Cardiac fibroblast (primary cell): ENCODE measurements around the gene ALKBH3.
A peak's percentile ranks its signal among the peaks of the same experiment; 100 is the strongest.

Experiments
- DNase-seq, 2 donors: peaks; one replicate each; pipeline versions ENCODE4 v3.0.0 to v3.0.0-alpha.2; 2010; ENCODE audit warnings: low read depth in 2 of 2
- H3K4me3 ChIP-seq, 2 donors: replicated peaks in 1 of 2; 1 replicate in 1 of 2; 2 replicates in 1 of 2; pipeline ENCODE4 v1.5.1; 2011; ENCODE audit warnings: low read depth in 2 of 2, low read length in 2 of 2, mild to moderate bottlenecking in 2 of 2, moderate library complexity in 1 of 2
- CTCF ChIP-seq: IDR thresholded peaks from one replicate; pipeline ENCODE4 v1.5.1; 2011; ENCODE audit warnings: low read depth, mild to moderate bottlenecking, low read length, inconsistent platforms

Gene ALKBH3

DNA sequence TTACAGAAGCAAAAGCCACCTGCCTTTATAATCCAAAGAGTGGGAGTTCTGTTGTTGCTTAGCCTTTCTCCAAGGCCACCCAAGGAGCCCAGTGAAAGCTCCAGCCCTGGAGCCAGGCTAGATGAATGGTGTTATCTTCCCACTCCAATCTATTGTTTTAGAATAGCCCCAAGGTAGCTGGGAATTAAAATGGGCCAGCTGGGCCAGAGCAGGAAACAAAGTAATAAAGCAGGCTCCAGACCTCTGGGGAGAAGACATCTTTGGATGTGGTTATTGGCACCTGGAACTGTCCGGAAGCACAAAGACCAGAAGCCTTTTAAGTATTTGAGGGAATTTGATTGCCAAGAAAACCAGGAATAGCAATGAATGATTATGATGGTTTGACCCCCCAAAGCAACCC is 70.6 kb downstream of the ALKBH3 start:
- no peak for DNase-seq
- no peak overlapping the region for H3K4me3 ChIP-seq
- no peak for TF ChIP-seq CTCF

DNA sequence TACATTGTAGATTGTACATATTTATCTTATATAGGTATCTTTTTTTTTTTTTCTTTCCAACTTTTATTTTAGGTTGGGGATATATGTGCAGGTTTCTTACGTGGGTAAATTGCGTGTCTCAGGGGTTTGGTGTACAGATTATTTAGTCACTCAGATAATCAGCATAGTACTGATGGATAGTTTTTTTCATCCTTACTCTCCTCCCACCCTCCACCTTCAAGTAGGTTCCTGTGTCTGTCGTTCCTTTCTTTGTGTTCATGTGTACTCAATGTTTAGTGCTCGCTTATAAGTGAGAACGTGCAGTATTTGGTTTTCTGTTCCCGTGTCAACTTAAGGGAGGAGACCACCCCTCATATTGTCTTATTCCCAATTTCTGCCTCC is 71.4 kb downstream of the ALKBH3 start:
- no peak for DNase-seq
- no peak overlapping the region for H3K4me3 ChIP-seq
- TF ChIP-seq CTCF = no peak

DNA sequence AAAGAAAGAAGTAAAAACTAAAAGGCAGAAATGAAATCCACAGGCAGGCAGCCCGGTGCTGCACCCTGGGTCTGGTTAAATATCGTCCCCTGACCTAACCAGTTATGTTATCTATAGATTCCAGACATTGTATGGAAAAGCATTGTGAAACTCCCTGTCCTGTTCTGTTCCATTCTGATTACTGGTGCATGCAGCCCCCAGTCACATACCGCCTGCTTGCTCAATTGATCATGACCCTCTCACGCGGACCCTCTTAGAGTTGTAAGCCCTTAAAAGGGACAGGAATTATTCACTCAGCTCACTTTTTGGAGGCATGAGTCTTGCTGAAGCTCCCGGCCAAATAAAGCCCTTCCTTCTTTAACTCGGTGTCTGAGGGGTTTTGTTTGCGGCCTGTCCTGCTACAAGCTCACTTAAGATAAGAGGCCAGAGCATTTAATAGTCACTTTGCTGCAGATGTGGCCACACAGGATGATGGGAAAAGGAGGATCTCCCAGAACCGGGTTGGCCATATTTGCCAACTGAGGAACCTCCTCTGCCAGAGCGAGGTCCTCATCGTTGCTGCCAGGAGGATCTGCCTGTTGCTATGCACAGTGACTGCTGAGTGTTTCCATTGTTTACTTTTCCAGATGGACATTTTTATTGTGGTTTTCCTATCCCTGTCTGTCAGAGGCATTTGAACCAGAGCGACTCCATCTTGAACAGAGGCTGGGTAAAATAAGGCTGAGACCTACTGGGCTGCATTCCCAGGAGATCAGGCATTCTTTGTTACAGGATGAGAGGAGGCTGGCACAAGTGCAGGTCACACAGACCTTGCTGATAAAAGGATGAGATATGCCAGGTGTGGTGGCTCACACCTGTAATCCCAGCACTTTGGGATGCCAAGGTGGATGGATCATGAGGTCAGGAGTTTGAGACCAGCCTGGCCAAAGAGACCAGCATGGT is 72.0 kb downstream of the ALKBH3 start:
- TF ChIP-seq CTCF = no peak
- no peak for DNase-seq
- H3K4me3 ChIP-seq = no peak overlapping the region

GRCh38 chr11:43953521-43953920 is 72.9 kb downstream of the ALKBH3 start:
- no peak for DNase-seq
- no peak overlapping the region for H3K4me3 ChIP-seq
- TF ChIP-seq CTCF = no peak

- no peak for DNase-seq
- no peak overlapping the region for H3K4me3 ChIP-seq
- no peak for TF ChIP-seq CTCF
These were observed 73.6 kb downstream of the ALKBH3 start for GRCh38 chr11:43954241-43954640.

DNA sequence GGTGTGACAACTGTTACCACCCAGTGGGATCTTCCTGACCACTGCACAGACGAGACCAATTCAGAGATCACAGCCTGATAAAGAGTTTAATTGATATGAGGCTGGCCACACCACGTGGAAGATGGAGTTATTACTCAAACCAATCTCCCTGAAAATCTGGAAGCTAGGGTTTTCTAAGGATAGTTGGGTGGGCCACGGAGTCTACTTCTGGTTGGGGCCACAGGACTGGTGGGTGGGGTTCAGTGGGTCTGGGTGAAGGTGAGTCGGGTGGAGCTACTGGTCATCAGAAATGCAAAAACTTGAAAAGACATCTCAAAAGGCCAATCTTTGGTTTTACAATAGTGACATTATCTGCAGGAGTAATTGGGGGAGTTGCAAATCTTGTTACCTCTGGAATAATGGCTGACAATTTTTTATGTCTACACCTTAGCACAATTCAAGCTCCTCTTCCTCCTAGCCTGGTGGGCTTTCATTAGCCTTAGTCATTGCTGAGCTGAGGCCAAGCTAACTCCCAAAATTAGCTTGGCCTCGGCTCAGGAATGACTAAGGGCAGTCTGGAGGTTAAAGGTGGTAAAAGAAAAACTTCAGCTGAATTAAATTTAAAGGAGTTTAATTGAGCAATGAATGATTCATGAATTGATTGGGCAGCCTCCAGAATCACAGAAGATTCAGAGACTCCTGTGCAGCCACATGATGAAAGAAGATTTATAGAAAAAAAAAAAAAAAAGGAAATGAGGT is 74.9 kb downstream of the ALKBH3 start:
- peak; percentile 44 to 81 for DNase-seq
- TF ChIP-seq CTCF = no peak
- no peak overlapping the region for H3K4me3 ChIP-seq
